ENCODE data around the gene NT5DC1. TPM values are rescaled to one million over a fixed set of nuclear protein-coding genes. Genes with fewer than 3 reads are reported as not detected.
A peak's percentile ranks its signal among the peaks of the same experiment; 100 is the strongest.

Gene NT5DC1
- total RNA-seq, 2 donors from 2014 or later, result 35.1 to 41.6 TPM

DNA sequence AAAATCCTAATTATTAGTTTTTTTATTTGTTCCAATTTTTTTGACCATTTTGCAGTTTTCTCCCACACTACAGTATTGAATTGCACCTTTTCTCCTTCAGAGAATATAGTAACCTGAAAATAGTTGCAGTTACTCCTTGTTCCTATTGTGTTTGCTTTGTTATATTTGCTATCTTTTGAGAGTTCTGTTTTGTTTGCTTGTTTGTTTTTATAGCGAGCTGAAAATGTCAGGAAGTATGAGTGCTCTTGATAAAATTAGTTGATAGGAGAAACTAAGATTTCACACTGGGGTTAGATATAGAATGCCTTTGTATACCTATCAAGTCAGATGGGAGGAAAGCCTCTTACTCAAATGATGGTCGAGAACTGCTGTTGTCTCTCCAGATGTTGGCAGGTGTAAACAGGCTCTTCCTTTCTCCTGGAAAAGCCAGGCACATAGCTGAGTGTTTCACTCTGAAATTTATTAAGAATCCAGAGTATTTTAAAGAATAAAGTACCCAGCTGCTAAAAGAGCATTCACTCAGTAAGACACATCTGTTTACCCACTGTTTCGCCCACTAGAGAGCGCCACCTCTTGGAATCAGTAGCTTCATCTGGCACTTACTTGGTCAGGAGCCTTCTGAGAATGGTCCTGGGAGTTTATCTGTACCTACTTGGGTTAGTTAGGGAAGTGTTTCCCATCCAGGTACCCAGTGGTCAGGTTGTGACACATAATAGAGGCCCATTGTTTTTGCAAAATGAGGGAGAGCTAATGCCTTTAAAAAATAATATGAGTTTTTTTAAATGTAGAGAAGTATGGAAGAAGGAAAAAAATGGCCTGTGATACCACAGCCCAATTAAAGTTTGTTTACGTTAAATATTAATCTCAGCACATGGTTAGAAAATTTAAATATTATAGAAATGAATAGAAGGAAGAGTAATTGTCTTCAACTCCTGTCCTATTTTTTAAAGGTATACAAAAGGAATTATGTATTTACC is 11.2 kb downstream of the NT5DC1 start:
- H3K36me3 Mint-ChIP-seq, result peaks cover 13 to 20% of the 10 kb centered on the region in 2 donors

DNA sequence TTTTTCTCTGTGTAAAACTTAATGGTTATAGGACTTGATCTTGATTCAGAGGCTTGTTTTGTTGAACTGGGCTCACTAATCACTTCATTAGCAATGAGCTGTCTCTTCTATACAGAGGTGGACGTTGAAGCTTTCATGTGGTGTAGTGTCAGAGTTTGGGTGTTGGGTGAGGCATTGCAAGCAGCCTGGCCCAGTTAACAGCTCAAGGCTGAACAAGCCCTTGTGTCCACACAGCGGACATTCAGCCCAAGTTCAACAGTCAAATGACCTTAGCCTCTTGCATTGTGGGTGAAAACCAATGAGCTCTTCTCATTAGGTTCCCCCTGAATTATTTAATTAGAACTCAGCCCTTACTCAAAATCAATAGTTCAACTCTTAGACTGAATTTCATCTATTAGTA is 12.7 kb downstream of the NT5DC1 start:
- H3K36me3 Mint-ChIP-seq, result peaks cover 13 to 20% of the 10 kb centered on the region in 2 donors
- H3K27ac Mint-ChIP-seq, result no peak overlapping the region
- ATAC-seq, result no peak
- H3K9me3 Mint-ChIP-seq, result no peaks in the 10 kb centered on the region
- no peak for DNase-seq (ENCODE audit: low spot score in 2 of 2)

More for the DNA sequence above, 11.2 kb downstream of the NT5DC1 start:
- Mint-ChIP-seq H3K27ac (no peak overlapping the region), H3K9me3 (no peaks in the 10 kb centered on the region)
- DNase-seq (ENCODE audit: low spot score in 2 of 2) (peak in 1 of 2 donors; percentile 36), ATAC-seq (peak in 1 of 2 donors; percentile 58)

DNA sequence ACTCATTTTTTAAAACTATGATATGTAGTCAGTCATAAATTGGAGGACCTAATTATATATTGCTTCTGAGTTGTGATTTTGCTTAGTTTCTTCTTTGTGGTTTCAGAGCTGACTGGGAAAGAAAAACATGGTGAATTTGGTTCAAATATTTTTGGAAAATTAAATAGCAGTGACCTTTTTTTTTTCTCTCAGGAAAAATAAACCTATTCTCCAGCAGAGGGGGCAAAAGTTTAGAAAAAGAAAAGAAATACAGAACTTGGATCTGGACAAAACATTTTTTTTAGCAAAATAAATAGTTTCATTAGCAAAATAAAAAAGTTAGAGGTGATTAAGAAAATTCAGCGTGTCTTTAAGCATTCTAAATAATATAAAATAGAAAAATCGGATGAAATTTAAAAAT is 15.1 kb downstream of the NT5DC1 start:
- H3K27ac Mint-ChIP-seq, result no peak overlapping the region
- DNase-seq (ENCODE audit: low spot score in 2 of 2) (no peak), ATAC-seq (no peak)
- H3K36me3 Mint-ChIP-seq, result peaks cover 7 to 13% of the 10 kb centered on the region in 2 donors
- no peaks in the 10 kb centered on the region for H3K9me3 Mint-ChIP-seq

DNA sequence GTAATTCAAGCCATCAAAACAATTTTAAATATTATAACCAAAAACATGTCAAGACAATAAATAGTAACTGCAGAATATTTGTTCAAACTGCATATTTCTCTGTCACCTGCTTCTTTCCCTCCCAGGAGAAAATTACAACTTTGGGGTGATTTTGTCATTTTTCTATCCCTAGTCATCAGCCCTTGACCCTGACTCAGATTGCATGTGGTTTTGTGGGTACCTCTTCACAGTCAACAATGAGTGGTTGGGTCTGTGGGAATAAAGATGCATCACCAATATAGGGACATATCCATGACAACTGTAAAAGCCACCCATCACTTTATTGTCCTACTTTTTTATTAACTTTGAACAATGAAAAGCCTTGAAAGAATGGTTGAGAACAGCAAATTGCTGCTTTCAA is 18.0 kb downstream of the NT5DC1 start:
- ATAC-seq (peak; percentile 71 to 83), DNase-seq (ENCODE audit: low spot score in 2 of 2) (no peak)
- Mint-ChIP-seq H3K9me3 (no peaks in the 10 kb centered on the region), H3K27ac (no peak overlapping the region), H3K36me3 (no peaks in the 10 kb centered on the region)

DNA sequence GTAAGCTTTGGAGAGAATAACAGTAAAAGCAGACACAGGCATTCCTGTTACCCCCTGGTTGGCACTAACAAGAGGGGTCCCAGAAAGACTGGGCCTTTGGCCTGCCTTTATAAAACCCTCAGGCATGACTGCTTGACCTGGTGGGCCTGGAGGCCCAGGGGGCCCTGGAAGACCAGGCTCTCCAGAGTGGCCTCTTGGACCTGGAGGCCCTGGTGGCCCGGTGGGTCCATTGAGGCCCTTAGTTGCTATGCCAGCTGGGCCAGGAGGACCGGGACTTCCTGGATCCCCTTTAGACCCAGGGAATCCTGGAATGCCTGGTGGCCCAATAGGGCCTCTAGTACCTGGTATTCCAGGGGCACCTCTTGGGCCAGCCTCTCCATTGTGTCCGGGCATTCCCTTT is 19.8 kb downstream of the NT5DC1 start:
- Mint-ChIP-seq H3K27ac (no peak overlapping the region), H3K36me3 (no peaks in the 10 kb centered on the region), H3K9me3 (no peaks in the 10 kb centered on the region)
- ATAC-seq (no peak), DNase-seq (ENCODE audit: low spot score in 2 of 2) (no peak)

DNA sequence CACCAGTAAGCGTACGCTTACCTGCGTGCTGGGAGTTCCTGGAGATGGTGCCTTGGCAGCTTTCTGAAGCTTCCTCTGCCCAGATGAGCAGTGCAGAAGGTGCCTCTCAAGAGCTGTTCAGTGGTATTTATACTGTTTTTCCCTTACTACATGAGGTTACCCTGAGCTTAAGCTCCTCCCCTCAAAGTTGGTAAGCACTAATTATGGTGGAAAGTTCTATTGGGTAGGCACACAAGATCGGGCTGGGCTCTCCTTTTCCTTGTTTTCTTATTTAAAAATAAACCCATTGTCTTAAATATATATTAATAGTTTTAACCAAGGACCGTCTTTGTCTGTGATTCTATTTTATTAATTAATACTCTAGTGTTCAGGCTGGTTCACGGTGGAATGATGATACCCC is 25.4 kb downstream of the NT5DC1 start, which contains the start of gene COL10A1:
Gene COL10A1, minus strand, starts transcription at position 101 of the 400 bp plus-strand sequence. CDS start 640 bp downstream, outside the sequence.
- Mint-ChIP-seq H3K27ac (no peak within 1 kb of the TSS), H3K9me3 (no peaks in the 10 kb centered on the region), H3K36me3 (no peaks in the 10 kb centered on the region)
- ATAC-seq (no peak), DNase-seq (ENCODE audit: low spot score in 2 of 2) (no peak)

DNA sequence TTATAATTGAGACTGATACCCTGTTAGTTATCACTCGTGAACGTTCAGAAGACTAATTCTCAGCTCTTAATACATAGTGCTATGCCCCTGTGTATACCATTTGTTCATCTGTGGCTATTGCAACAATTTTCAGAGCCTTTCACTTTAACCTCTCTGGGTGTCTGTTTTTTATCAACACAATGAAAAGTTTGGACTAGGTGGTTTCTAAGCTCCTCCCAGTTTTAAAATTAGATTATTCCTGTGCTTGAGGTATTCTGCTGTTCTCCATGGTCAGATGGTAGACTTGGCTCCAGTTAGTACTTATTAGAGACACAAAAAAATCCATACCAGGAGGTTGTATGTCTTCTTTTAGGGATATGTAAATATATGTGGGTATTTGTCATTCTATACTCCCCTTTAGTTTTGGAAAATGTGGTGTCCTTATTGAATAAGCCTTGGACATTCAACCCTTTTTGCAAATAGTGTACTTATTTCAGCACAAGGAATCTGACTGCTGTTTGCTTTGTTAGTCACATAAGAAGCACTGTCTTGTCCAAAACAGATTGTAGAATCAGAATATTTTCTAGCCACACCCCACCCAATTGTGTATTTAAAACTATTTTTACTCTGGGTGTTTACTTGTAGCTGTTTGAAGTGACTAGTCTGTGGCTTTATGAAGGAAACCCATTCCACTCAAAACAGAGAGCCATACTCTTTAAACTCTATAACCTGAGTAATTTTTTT is 27.3 kb downstream of the NT5DC1 start:
- DNase-seq (ENCODE audit: low spot score in 2 of 2), result no peak
- no peak for ATAC-seq
- Mint-ChIP-seq H3K27ac (no peak overlapping the region), H3K36me3 (peaks cover 0 to 5% of the 10 kb centered on the region in 2 donors), H3K9me3 (no peaks in the 10 kb centered on the region)

DNA sequence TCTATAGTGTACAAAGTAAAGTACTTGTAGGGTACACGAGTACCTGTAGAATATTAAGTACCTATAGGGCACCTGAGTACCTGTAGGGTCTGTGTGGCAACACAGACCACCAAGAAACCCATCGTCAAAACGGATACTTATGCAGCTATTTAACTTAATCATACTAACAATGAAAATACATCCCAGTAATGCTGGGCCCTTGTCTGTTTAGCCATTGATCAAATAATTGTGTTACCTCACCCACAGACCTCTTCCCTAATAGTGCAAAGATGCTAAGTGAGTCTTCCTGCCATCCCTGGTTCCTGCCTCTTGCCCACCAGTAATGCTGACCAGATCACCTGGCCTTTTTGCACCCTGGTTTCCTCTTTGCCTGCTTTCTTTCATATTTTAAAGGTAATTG is 32.8 kb downstream of the NT5DC1 start:
- no peaks in the 10 kb centered on the region for H3K9me3 Mint-ChIP-seq
- no peak for DNase-seq (ENCODE audit: low spot score in 2 of 2)
- no peak for ATAC-seq
- no peak overlapping the region for H3K27ac Mint-ChIP-seq
- H3K36me3 Mint-ChIP-seq, result peaks cover 0 to 16% of the 10 kb centered on the region in 2 donors

DNA sequence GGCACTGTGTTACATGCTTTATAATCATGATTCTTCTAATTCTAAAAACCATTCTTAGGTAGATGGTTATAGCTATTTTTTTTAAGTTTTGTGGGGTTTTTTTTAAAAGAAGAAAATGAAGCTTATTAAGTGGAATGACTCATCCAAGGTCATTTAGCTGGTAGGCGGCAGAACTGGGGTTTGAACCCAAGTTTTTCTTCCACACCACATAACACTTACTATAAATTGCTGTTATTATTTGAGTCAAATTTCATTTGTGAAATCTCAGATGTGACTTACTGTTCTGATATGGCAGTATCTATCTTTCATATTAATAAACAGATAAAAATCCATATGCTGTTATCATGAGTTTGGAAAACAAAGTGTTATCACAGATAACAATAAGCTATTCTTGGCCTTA is 35.7 kb downstream of the NT5DC1 start:
- DNase-seq (ENCODE audit: low spot score in 2 of 2), result no peak
- H3K27ac Mint-ChIP-seq, result no peak overlapping the region
- ATAC-seq, result no peak
- H3K9me3 Mint-ChIP-seq, result no peaks in the 10 kb centered on the region
- peaks cover 0 to 16% of the 10 kb centered on the region in 2 donors for H3K36me3 Mint-ChIP-seq

DNA sequence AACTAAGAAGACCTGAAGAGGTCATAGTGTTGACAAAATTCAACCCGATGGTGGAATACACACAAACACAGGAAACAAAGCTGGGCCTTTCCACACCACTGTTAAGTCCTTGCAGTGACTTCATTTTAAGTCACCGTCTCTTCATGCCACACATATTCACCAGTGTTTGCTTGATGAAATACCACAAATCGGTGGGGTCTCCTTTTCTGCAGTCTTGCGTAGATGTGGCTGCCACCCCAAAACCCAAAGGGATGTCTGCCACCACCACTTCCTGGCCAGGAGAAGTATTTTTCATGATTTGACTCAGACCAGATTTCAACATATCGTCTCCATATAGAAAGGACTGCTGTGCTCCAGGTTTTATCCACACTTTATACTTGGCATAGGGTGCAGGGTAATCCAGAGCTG is 36.3 kb downstream of the NT5DC1 start:
- Mint-ChIP-seq H3K9me3 (no peaks in the 10 kb centered on the region), H3K27ac (no peak overlapping the region), H3K36me3 (peaks cover 0 to 11% of the 10 kb centered on the region in 2 donors)
- DNase-seq (ENCODE audit: low spot score in 2 of 2), result no peak
- peak; percentile 43 to 56 for ATAC-seq

DNA sequence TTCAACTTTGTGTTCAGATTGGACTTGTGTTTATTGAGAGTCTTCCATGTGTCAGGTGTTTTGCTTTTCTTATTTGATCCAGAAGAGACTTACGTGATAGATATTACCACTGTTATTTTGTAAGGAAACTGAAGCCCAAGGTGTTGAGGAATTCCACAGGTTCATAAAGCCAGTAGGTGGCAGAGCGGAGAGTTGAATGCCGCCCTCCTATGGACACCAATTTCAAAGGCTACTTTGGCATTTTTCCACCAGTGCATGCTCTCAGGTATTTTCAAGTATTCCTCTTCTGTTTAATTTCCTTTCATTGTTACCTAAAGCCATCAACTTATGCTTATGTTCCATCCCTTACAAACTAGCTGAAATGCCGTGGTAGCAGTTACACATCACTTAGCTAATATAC is 39.3 kb downstream of the NT5DC1 start:
- ATAC-seq, result no peak
- no peak for DNase-seq (ENCODE audit: low spot score in 2 of 2)
- no peaks in the 10 kb centered on the region for H3K9me3 Mint-ChIP-seq
- no peak overlapping the region for H3K27ac Mint-ChIP-seq
- H3K36me3 Mint-ChIP-seq, result peaks cover 0 to 5% of the 10 kb centered on the region in 2 donors

DNA sequence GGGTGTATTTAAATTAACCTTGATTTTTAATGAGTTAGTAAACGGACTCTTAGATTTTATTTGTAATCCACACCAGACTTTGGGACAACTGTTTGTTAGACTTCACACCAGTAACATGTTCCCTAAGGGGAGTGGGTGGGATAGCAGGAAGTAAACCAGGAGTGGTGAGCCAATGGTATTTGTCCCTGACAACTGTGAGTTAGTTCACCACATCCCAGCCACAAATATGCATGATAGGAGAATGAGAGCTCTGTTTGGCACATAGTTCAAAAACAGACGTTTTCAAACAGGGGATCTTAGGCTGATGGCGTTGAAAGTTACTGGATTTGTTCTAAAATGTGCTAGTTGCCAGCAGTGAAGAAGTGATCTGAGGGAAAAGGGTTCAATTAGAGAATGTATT is 44.0 kb downstream of the NT5DC1 start:
- ATAC-seq (no peak), DNase-seq (ENCODE audit: low spot score in 2 of 2) (no peak)
- Mint-ChIP-seq H3K36me3 (no peaks in the 10 kb centered on the region), H3K27ac (no peak overlapping the region), H3K9me3 (no peaks in the 10 kb centered on the region)

DNA sequence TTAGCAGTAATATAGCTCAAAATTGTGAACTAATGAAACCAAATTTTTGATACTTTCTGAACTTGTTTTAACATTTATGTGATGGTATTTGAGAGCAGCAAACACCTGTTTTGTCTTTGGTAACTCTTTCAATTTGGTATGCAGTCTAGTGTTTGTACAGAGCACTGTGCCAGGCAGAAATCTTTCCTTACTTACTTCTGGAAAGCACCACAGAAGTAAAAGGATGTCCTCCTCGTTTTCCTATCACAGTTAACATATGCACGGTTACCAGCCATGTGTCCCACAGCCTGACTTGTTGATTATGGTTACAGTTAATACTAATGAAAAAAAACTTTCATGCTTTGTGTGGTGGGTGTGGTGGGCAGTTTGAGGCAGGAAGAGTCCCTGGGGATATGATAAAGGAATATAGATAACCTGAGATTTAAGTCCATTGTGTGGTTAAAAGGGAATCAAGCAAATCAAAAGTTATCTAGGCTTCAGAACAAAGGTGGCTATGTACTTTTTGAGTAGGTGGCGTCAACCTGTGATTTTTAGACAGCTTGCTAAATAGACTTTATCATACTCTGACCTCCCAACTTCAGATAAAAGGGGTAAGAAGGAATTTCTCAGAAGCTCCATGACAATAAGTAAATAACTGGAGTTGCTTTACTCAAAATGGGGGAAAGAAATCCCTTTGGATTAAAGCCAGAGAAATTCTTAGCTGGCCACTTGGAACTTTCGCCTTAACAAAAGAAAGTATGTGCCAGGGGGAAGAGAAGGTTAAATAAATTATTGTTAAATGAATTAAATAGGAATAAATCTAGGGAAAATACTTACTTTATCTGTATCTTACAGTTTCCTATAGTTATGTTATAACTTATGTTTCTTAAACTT is 45.4 kb downstream of the NT5DC1 start:
- no peak overlapping the region for H3K27ac Mint-ChIP-seq
- no peak for ATAC-seq
- no peaks in the 10 kb centered on the region for H3K9me3 Mint-ChIP-seq
- no peak for DNase-seq (ENCODE audit: low spot score in 2 of 2)
- H3K36me3 Mint-ChIP-seq, result no peaks in the 10 kb centered on the region

DNA sequence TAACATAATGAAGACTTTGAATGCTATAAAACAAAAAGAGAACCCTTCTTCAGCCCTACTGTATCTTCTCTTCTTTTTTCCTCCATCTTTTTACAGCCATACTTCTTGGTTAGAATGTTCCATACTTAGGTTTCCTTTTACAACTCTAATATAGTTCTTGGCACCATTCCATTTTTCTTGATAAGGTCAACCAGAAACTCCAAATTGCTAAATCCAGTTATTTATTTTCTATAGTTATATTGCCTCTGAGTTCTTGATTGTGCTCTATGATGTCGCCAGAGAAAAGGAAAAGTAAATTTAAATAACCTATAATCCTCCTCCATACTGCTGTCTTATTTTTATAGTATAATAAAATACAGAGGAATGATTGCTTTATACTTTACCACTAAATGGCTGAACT is 52.0 kb downstream of the NT5DC1 start:
- Mint-ChIP-seq H3K36me3 (no peaks in the 10 kb centered on the region), H3K9me3 (no peaks in the 10 kb centered on the region), H3K27ac (no peak overlapping the region)
- ATAC-seq (no peak), DNase-seq (ENCODE audit: low spot score in 2 of 2) (no peak)

DNA sequence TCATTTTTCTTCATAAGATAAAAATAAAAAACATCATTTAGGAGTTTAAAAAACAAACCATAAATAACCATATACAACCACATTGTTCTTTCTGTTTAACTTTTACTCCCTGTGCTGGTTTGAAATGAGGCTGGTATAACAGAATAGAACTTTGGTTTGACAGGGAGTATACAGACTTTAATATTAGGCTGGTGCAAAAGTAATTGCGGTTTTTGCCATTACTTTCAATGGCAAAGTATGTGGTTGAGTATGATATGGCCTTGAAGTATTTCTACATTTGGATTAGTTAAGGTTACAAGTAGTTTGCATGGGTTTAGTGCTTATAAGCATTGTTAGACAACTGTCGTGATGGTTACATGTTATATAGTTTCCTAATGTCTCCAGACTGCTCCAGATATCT is 54.2 kb downstream of the NT5DC1 start:
- no peak overlapping the region for H3K27ac Mint-ChIP-seq
- peaks cover 0 to 5% of the 10 kb centered on the region in 2 donors for H3K36me3 Mint-ChIP-seq
- ATAC-seq (no peak), DNase-seq (ENCODE audit: low spot score in 2 of 2) (no peak)
- H3K9me3 Mint-ChIP-seq, result no peaks in the 10 kb centered on the region
